Measurements from ENCODE around the gene ZNF507. TPM values are rescaled to one million over a fixed set of nuclear protein-coding genes. Genes with fewer than 3 reads are reported as not detected.

ZNF507 gene
- total and polyA plus RNA-seq, 7 donors = 4.7 to 25.0 (median 23.2) TPM

DNA sequence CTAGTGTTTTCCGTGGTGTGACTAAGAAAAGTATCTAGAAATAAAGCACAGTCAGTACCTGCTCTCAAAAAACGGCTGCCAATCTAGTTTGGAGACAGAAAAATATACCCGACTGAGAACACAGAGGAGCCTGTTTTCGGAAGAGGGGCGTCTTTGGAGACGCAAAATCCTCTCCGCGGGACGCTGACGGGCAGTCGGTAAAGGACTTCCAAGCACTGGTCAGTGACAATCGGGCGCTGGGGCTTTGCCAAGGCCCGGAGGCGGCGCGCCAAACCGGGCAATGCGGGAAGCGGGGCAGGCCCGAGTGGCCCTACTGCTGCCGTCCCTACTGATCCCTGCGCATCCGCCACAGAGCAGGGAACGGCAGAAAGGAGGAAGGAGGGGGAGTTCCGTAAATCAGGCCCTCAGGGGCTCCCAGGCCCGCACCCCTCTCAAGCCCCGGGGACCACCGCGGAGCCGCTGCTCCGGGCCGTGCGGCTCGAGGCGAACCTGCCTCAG, 59.6 kb downstream of the ZNF507 start:
- no peaks in the 10 kb centered on the region for H3K9me3 ChIP-seq

DNA sequence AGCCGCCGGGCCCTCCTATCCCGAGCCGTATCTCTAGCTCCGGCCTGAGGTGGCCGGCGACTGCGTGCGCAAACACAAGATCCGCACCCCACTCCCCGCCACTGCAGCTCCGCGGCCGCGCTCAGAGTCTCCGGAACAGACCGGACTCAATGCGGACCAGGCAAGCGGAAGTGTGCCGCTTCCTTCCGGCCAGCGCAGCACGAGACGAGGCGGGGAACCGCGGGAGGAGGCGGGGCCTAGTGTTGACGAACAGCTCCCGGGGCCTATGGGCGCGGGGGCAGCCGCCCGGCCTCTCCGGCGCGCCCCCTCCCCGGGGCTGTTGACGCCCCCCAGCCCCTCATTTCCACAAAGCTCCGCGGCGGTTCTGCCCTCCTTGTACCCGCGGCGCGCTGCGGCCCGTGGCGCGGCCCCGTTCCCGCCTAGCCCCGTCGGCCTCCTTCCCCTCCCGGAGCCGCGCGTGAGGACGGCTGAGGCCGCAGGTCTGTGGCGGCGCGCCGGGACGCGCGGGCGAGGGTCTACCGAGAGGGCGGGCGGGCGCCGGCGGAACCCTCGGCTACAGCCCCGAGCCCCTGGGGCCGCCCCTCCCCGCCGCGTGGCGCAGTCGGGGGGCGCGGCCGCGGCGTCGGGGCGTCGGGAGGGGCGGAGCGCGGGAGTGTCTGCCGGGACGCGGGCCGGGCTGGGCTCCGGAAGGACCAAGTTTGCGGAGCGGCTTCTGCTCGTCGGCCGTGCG, 60.2 kb downstream of the ZNF507 start, which contains the start of gene DPY19L3:
Gene DPY19L3, plus strand, starts transcription at position 340 of the 730 bp plus-strand sequence. CDS start 2,484 bp downstream, outside the sequence.
- peak within 1 kb of the TSS; percentile 94 for H3K4me3 ChIP-seq
- H3K4me1 ChIP-seq = peaks cover 18% of the 10 kb centered on the region
- peaks cover 0 to 25% of the 10 kb centered on the region in 2 donors for H3K36me3 ChIP-seq (ENCODE audit: insufficient read depth in 1 of 2, low read depth in 1 of 2)
- DNase-seq (peak; percentile 96 to 98), ATAC-seq (peak; percentile 99)
- TF ChIP-seq, protein P1, sequence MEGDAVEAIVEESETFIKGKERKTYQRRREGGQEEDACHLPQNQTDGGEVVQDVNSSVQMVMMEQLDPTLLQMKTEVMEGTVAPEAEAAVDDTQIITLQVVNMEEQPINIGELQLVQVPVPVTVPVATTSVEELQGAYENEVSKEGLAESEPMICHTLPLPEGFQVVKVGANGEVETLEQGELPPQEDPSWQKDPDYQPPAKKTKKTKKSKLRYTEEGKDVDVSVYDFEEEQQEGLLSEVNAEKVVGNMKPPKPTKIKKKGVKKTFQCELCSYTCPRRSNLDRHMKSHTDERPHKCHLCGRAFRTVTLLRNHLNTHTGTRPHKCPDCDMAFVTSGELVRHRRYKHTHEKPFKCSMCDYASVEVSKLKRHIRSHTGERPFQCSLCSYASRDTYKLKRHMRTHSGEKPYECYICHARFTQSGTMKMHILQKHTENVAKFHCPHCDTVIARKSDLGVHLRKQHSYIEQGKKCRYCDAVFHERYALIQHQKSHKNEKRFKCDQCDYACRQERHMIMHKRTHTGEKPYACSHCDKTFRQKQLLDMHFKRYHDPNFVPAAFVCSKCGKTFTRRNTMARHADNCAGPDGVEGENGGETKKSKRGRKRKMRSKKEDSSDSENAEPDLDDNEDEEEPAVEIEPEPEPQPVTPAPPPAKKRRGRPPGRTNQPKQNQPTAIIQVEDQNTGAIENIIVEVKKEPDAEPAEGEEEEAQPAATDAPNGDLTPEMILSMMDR (IDR thresholded peaks at IDR 0.05) = no peak
- no peaks in the 10 kb centered on the region for H3K27me3 ChIP-seq (ENCODE audit: insufficient read depth in 3 of 3, low read length in 2 of 3)
- WGBS, 3 donors = 0 to 1% (median 0%) methylated on average over 37 to 104 of the region's 104 CpGs
- intact Hi-C loops (cut with DNase I) = loop anchor here (2.0 to 10.0 kb wide), 3 partner anchors 55 to 269 kb away; partner anchors contain the start of genes ANKRD27 (in 1 of the 2), RGS9BP (in 1 of the 2) and ZNF507 (in 1 of the 2)
- H3K9me3 ChIP-seq = no peaks in the 10 kb centered on the region
- peak within 1 kb of the TSS; percentile 99 for H3K27ac ChIP-seq

More for the DNA sequence above, 59.6 kb downstream of the ZNF507 start:
- intact Hi-C loops (cut with DNase I) = loop anchor here (2.0 to 10.0 kb wide), 3 partner anchors 54 to 270 kb away; partner anchors contain the start of genes ANKRD27 (in 1 of the 2), RGS9BP (in 1 of the 2) and ZNF507 (in 1 of the 2)
- DNase-seq (peak; percentile 79 to 87), ATAC-seq (peak; percentile 70 to 86 (median 76))
- TF ChIP-seq, protein P1 (IDR thresholded peaks at IDR 0.05) = no peak
- 1 to 3% (median 1%) methylated on average over 21 to 36 of the region's 36 CpGs for WGBS, 3 donors
- Histone ChIP-seq H3K4me3 (peak overlapping the region; percentile 94), H3K27me3 (ENCODE audit: insufficient read depth in 3 of 3, low read length in 2 of 3) (no peaks in the 10 kb centered on the region), H3K36me3 (ENCODE audit: insufficient read depth in 1 of 2, low read depth in 1 of 2) (peaks cover 0 to 19% of the 10 kb centered on the region in 2 donors), H3K4me1 (peaks cover 18% of the 10 kb centered on the region), H3K27ac (peak overlapping the region; percentile 99)

DNA sequence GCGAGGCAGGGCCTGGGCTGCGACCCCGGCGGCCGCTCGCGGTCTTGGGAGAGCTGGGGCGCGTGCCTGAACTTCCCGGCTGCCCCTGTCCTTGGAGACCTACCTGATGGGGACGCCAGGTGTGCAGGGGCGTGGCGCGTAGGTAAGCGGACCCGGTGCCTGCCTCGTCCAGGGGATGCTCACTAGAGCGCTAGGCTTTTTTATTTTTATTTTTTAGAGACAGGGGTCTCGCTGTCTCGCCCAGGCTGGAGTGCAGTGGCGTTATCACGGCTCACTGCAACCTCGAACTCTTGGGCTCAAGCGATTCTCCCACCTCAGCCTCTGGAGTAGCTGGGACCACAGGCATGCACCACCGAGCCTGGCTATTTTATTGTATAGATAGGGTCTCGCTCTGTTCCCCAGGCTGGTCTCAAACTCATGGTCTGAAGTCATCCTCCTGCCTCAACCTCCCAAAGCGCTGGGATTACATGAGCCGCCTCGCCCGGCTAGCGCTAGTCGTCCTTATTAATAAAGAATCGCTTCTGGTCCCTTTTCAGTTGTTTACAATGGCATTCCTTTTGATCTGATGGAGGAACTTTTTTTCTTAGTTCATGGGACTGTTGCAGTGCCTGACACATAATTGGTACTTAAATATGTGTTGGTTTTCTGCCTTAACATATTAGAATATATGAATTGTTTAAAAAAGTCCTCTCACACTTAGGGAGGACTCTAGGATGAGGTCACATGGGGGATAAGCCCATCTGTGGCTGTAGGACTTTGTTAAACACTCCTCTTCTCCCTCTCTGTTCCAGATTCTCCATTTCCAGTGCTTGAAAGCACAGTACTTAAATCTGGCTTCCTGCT, 61.0 kb downstream of the ZNF507 start:
- intact Hi-C loops (cut with DNase I) = loop anchor here in 1 of 2 donors (5.0 to 10.0 kb wide), 2 partner anchors 59 to 268 kb away; partner anchors contain the start of genes ANKRD27, RGS9BP and ZNF507

More for the DNA sequence above, 61.0 kb downstream of the ZNF507 start:
- no peaks in the 10 kb centered on the region for H3K27me3 ChIP-seq (ENCODE audit: insufficient read depth in 3 of 3, low read length in 2 of 3)
- H3K27ac ChIP-seq = peak overlapping the region; percentile 99
- WGBS, 3 donors = 4 to 9% (median 6%) methylated on average over 25 to 33 of the region's 33 CpGs
- peaks cover 18% of the 10 kb centered on the region for H3K4me1 ChIP-seq
- H3K9me3 ChIP-seq = no peaks in the 10 kb centered on the region
- ATAC-seq (no peak), DNase-seq (no peak)
- peak overlapping the region; percentile 94 for H3K4me3 ChIP-seq
- H3K36me3 ChIP-seq (ENCODE audit: insufficient read depth in 1 of 2, low read depth in 1 of 2) = peaks cover 0 to 33% of the 10 kb centered on the region in 2 donors
- TF ChIP-seq, protein P1 (IDR thresholded peaks at IDR 0.05) = no peak
